Suprapubic skin (tissue), 3 donors: Measurements from ENCODE around the gene TRPV4.

Experiments used
- CTCF ChIP-seq, 2 donors: fragments of 200-600 bp in 1 of 2; fragments of 450-650 bp in 1 of 2; sonication (generic) in 1 of 2; IDR thresholded peaks; one replicate each; pipeline ENCODE4 v1.5.1; 2016 to 2019; ENCODE audit warnings: antibody characterized with exemption in 2 of 2, mild to moderate bottlenecking in 1 of 2, moderate library complexity in 1 of 2
- EP300 ChIP-seq: sonication (generic); formaldehyde crosslinking; IDR thresholded peaks from one replicate; pipeline ENCODE4 v1.6.1; 2017; ENCODE audit warnings: antibody characterized with exemption

GRCh38 chr12:109760930-109761921, 72.0 kb downstream of the TRPV4 start:
- TF ChIP-seq CTCF (IDR thresholded peaks at IDR 0.05), result no peak
- TF ChIP-seq EP300, result no peak
